K562 (cell line): Measurements from ENCODE around the gene CHSY1. TPM values are rescaled to one million over a fixed set of nuclear protein-coding genes. Genes with fewer than 3 reads are reported as not detected.

Experiments
- CEBPB ChIP-seq: fragments of 450-650 bp; IDR thresholded peaks from 2 replicates; pipeline ENCODE4 v1.6.1; 2016; ENCODE audit warnings: missing genetic modification characterization, missing compliant biosample characterization
- DIDO1 ChIP-seq: fragments of 450-650 bp; IDR thresholded peaks from 2 replicates; pipeline ENCODE4 v1.6.1; 2016; ENCODE audit warnings: low read depth, missing biosample characterization, missing genetic modification characterization
- MEIS2 ChIP-seq: fragments of 450-650 bp; IDR thresholded peaks from 2 replicates; pipeline ENCODE4 v1.6.1; 2014; ENCODE audit warnings: mild to moderate bottlenecking; ENCODE audit not compliant: partially characterized antibody
- POLR2B ChIP-seq: fragments of 450-650 bp; IDR thresholded peaks from 2 replicates; pipeline ENCODE4 v1.6.1; 2018; ENCODE audit warnings: low read depth; ENCODE audit not compliant: partially characterized antibody
- SREBF1 ChIP-seq: fragments of 150-350 bp; IDR thresholded peaks from 2 replicates; pipeline ENCODE4 v1.6.1; 2014; ENCODE audit warnings: antibody characterized with exemption, low read depth, low read length, borderline replicate concordance
- polyA plus RNA-seq, 8 experiments: library from polyadenylated mRNA; depleted of rRNA in 4 of 8; stranded (reverse) in 5 of 8; unstranded in 3 of 8; fragments of >200 nt; fragmentation: Nextera tagmentation in 2 of 8; fragmentation: Illumina TruSeq in 1 of 8; extraction: Ambion mirVana in 2 of 8; extraction: Trizol in 1 of 8; gene quantifications; 2 replicates each; pipeline versions ENCODE4 v1.2.1 to v1.2.3, GENCODE V29; 2011 to 2014; ENCODE audit warnings: inconsistent platforms in 1 of 8, missing spikeins in 1 of 8
- total RNA-seq, 7 experiments: library from RNA; depleted of rRNA in 6 of 7; stranded (reverse); fragments of >200 nt in 6 of 7; fragmentation: Illumina TruSeq in 2 of 7; extraction: Trizol in 2 of 7; gene quantifications; 2 replicates each; pipeline versions ENCODE4 v1.2.1 to v1.2.3, GENCODE V29; 2011 to 2021; ENCODE audit warnings: low replicate concordance in 1 of 7
- TF ChIP-seq, protein P1 (sequence below): IDR thresholded peaks from 2 replicates; pipeline ENCODE4 v1.6.1; 2014; ENCODE audit warnings: antibody characterized with exemption
- TF ChIP-seq, protein P2 (sequence below): sonication (generic); formaldehyde crosslinking; IDR thresholded peaks from 2 replicates; pipeline ENCODE4 v1.8.0; 2023; ENCODE audit warnings: mild to moderate bottlenecking, missing genetic modification reagents

The CHSY1 gene
- total and polyA plus RNA-seq, 9 of the 15 experiments (the other 6 are each of a cell fraction or from before 2014, with no cell fraction given) = 7.0 to 16.4 (median 13.4) TPM

DNA sequence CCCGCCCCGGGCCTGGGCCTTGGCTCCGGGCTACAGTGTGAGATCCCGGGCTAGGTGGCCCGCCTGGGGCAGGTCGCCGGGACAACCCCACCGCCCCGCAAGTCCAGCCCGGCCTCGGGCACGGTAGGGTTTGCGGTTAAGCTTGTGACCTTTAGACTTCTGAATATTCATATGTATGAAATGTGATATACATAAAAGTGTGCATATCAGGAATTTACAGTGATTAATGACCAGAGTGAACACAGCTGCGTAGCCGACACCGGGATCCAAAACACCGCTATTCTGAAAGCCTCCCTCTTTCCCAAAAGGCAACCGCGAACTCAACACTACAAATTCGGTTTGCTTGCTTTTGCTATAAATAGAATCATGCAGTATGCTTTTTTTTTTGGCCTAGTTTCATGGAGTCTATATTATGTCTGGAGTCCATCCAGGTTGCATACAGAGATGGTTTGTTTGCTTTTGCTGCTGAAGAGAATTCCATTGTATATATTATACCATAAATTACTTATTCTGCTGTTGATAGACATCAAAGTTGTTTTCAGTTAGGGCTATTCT lies 43.8 kb upstream of the CHSY1 start (continued):
- no peak for TF ChIP-seq POLR2B
- no peak for TF ChIP-seq CEBPB (tag)
- TF ChIP-seq, protein P1, sequence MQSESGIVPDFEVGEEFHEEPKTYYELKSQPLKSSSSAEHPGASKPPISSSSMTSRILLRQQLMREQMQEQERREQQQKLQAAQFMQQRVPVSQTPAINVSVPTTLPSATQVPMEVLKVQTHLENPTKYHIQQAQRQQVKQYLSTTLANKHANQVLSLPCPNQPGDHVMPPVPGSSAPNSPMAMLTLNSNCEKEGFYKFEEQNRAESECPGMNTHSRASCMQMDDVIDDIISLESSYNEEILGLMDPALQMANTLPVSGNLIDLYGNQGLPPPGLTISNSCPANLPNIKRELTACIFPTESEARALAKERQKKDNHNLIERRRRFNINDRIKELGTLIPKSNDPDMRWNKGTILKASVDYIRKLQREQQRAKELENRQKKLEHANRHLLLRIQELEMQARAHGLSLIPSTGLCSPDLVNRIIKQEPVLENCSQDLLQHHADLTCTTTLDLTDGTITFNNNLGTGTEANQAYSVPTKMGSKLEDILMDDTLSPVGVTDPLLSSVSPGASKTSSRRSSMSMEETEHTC = no peak
- TF ChIP-seq, protein P2, sequence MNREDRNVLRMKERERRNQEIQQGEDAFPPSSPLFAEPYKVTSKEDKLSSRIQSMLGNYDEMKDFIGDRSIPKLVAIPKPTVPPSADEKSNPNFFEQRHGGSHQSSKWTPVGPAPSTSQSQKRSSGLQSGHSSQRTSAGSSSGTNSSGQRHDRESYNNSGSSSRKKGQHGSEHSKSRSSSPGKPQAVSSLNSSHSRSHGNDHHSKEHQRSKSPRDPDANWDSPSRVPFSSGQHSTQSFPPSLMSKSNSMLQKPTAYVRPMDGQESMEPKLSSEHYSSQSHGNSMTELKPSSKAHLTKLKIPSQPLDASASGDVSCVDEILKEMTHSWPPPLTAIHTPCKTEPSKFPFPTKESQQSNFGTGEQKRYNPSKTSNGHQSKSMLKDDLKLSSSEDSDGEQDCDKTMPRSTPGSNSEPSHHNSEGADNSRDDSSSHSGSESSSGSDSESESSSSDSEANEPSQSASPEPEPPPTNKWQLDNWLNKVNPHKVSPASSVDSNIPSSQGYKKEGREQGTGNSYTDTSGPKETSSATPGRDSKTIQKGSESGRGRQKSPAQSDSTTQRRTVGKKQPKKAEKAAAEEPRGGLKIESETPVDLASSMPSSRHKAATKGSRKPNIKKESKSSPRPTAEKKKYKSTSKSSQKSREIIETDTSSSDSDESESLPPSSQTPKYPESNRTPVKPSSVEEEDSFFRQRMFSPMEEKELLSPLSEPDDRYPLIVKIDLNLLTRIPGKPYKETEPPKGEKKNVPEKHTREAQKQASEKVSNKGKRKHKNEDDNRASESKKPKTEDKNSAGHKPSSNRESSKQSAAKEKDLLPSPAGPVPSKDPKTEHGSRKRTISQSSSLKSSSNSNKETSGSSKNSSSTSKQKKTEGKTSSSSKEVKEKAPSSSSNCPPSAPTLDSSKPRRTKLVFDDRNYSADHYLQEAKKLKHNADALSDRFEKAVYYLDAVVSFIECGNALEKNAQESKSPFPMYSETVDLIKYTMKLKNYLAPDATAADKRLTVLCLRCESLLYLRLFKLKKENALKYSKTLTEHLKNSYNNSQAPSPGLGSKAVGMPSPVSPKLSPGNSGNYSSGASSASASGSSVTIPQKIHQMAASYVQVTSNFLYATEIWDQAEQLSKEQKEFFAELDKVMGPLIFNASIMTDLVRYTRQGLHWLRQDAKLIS (CRISPR knock-in tag) = 0 out of 2 replicates have a peak, but pooled peaks have one; percentile 8
- no peak for TF ChIP-seq SREBF1
- peak; percentile 73 for TF ChIP-seq MEIS2
- no peak for TF ChIP-seq DIDO1
